Heart left ventricle (tissue), 16 donors: ENCODE data around the gene TTI1. TPM values are rescaled to one million over a fixed set of nuclear protein-coding genes. Genes with fewer than 3 reads are reported as not detected.

Experiments
- ATAC-seq, 4 donors: fragments of 200-7000 bp; cut with Tn5 transposase; one replicate each; pipeline ENCODE4 v1.9.1; 2020 to 2022; ENCODE audit warnings: moderate library complexity in 4 of 4, mild to moderate bottlenecking in 3 of 4, moderate number of reproducible peaks in 1 of 4
- DNase-seq, 5 donors: peaks; one replicate each; pipeline ENCODE4 v3.0.0-alpha.2; 2020
- H3K27ac ChIP-seq, 12 donors: fragments of 200-600 bp; sonication (generic) in 4 of 12; one replicate each; pipeline versions ENCODE4 v1.5.0 to v1.8.0; 2016 to 2022; ENCODE audit warnings: mild to moderate bottlenecking in 2 of 12
- H3K27me3 ChIP-seq, 9 donors: fragments of 200-600 bp; sonication (generic) in 2 of 9; one replicate each; pipeline versions ENCODE4 v1.5.1 to v1.8.0; 2016 to 2022; ENCODE audit warnings: mild to moderate bottlenecking in 3 of 9
- H3K36me3 ChIP-seq, 9 donors: fragments of 200-600 bp; sonication (generic) in 2 of 9; one replicate each; pipeline versions ENCODE4 v1.5.0 to v1.8.0; 2018 to 2022; ENCODE audit warnings: mild to moderate bottlenecking in 2 of 9
- H3K4me1 ChIP-seq, 12 donors: fragments of 200-600 bp; sonication (generic) in 4 of 12; one replicate each; pipeline versions ENCODE4 v1.5.0 to v1.8.0; 2016 to 2022; ENCODE audit warnings: mild to moderate bottlenecking in 3 of 12
- H3K4me3 ChIP-seq, 12 donors: fragments of 200-600 bp; sonication (generic) in 4 of 12; one replicate each; pipeline versions ENCODE4 v1.5.0 to v1.8.0; 2017 to 2022; ENCODE audit warnings: mild to moderate bottlenecking in 9 of 12, moderate library complexity in 4 of 12
- H3K9me3 ChIP-seq, 12 donors: fragments of 200-600 bp; sonication (generic) in 4 of 12; one replicate each; pipeline versions ENCODE4 v1.5.0 to v1.8.0; 2016 to 2022; ENCODE audit warnings: mild to moderate bottlenecking in 1 of 12
- POLR2A ChIP-seq, 2 donors: fragments of 450-650 bp; IDR thresholded peaks; one replicate each; pipeline ENCODE4 v1.6.1; 2017; ENCODE audit warnings: antibody characterized with exemption in 2 of 2, mild to moderate bottlenecking in 2 of 2, moderate library complexity in 2 of 2
- WGBS, 4 donors: extraction: QIAGEN DNeasy Blood & Tissue Kit in 2 of 4; methylation state at CpG; one replicate each; pipeline versions ENCODE4 v1.1.5 to v1.1.7; 2013 to 2018; 5-methylcytosine and 5-hydroxymethylcytosine counted together
- intact Hi-C, 10 donors: fragments of 100-400 bp; cut with DNase I; formaldehyde crosslinking; loops; one replicate each; pipeline versions ENCODE4 v1.11.1 to v1.14.2; 2022
- polyA plus RNA-seq, 2 donors: library from polyadenylated mRNA; stranded (reverse); fragments of 200-250 nt; gene quantifications; one replicate each; pipeline ENCODE4 v1.2.3, GENCODE V29; 2013
- total RNA-seq, 9 donors: library from RNA; depleted of rRNA in 2 of 9; stranded (reverse); fragments of >200 nt in 2 of 9; fragmentation: NEBNext Ultra II Directional in 3 of 9; extraction: Animal tissue kit (Norgen Biotek cat#: 25700) in 3 of 9; gene quantifications; one replicate each; pipeline versions ENCODE4 v1.1.0 to v1.2.4, GENCODE V29; 2016 to 2023
- TF ChIP-seq, protein P1 (sequence below), 12 donors: fragments of 200-600 bp; sonication (generic) in 4 of 12; IDR thresholded peaks; one replicate each; pipeline versions ENCODE4 v1.5.0 to v1.8.0; 2018 to 2022; ENCODE audit warnings: antibody characterized with exemption in 12 of 12, mild to moderate bottlenecking in 5 of 12
- donor health status: ischemic (EF 13 %, LVEDD 7.1; RV severe dilation, severe dysfunction).
- donor health status: healthy with polysubstance abuse.
- donor health status: DM: no; HTN: yes; CAD: no.
- donor health status: DM: no; HTN: no; CAD: no.
- donor health status: ischemic (EF 25% LVEDD 6.9; RV normal size, moderate dysfunction).
- donor health status: ischemic (EF 25% LVEDD 5.7; RV mildly dilated, moderate dysfunction).
- donor health status: healthy.
- donor health status: DM: yes; HTN: yes; CAD: no.
- donor health status: ischemic (EF 35%, LVEDD 5.7; RV mildly dilated, moderate dysfunction).
- donor health status: nonischemic (EF 11% LVEDD 7.7; RV severe dilation, severe dysfunction).
- donor health status: DM: yes; HTN: yes; CAD: no.
- donor health status: PGD.
- donor health status: ischemic (EF 29% LVEDD 5.4; RV normal size, mild dysfunction).
- donor health status: nonischemic (EF 23%, LVEDD 6.1; RV moderate dilation, normal function).

TTI1 gene
- total and polyA plus RNA-seq, 11 donors, result 7.3 to 13.3 (median 11.0) TPM

DNA sequence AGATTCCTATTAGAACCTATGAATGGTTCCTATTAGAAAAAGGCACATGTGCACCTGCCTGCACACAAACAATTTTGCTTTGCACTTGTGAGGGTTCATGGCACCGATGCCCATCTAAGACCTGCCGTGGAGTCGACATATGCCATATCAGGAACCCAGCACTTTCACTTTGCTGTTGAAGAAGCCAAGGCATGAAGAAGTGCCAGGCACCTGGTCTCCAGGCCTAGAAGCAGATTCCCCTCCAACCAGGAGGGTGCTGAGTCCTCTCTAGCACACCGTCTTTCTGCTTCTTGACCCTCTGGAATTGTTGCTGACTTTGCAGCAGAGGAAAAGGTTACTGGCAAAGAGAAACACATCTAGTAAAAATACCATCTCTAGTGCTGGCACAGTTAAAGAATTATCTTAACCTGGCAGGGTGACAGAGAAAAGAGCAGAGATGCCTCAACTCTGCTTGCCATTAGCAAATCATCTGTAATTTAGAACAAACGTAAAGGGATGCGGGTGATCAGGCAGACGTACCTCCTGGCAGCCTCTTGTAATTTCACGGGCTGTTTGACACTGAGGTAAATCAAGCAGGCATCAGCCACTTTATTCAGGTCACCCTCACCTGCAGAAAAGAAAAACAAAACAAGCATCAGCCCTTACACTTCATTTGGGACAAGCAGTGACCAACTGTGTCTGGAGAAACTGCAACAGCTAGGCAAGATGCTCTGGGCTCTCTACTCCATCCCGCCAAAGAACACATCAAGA, 37.2 kb downstream of the TTI1 start:
- TF ChIP-seq, protein P1, sequence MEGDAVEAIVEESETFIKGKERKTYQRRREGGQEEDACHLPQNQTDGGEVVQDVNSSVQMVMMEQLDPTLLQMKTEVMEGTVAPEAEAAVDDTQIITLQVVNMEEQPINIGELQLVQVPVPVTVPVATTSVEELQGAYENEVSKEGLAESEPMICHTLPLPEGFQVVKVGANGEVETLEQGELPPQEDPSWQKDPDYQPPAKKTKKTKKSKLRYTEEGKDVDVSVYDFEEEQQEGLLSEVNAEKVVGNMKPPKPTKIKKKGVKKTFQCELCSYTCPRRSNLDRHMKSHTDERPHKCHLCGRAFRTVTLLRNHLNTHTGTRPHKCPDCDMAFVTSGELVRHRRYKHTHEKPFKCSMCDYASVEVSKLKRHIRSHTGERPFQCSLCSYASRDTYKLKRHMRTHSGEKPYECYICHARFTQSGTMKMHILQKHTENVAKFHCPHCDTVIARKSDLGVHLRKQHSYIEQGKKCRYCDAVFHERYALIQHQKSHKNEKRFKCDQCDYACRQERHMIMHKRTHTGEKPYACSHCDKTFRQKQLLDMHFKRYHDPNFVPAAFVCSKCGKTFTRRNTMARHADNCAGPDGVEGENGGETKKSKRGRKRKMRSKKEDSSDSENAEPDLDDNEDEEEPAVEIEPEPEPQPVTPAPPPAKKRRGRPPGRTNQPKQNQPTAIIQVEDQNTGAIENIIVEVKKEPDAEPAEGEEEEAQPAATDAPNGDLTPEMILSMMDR (IDR thresholded peaks at IDR 0.05), result no peak
- no peak for TF ChIP-seq POLR2A (IDR thresholded peaks at IDR 0.05)
- H3K27me3 ChIP-seq, result no peaks in the 10 kb centered on the region
- H3K27ac ChIP-seq, result peak overlapping the region in 1 of 12 donors; percentile 33
- peaks cover 0 to 77% (median 73%) of the 10 kb centered on the region in 9 donors for H3K36me3 ChIP-seq
- no peak overlapping the region for H3K4me3 ChIP-seq
- no peak for ATAC-seq
- intact Hi-C loops, result loop anchor here in 7 of 10 donors (5.0 to 10.0 kb wide), 6 partner anchors 151 to 434 kb away; no protein-coding TSS in a partner anchor
- no peaks in the 10 kb centered on the region for H3K9me3 ChIP-seq
- DNase-seq, result no peak
- H3K4me1 ChIP-seq, result peaks cover 0 to 42% (median 18%) of the 10 kb centered on the region in 12 donors
- WGBS, 4 donors, result 64 to 75% (median 66%) methylated on average over 9 of the region's 9 CpGs

DNA sequence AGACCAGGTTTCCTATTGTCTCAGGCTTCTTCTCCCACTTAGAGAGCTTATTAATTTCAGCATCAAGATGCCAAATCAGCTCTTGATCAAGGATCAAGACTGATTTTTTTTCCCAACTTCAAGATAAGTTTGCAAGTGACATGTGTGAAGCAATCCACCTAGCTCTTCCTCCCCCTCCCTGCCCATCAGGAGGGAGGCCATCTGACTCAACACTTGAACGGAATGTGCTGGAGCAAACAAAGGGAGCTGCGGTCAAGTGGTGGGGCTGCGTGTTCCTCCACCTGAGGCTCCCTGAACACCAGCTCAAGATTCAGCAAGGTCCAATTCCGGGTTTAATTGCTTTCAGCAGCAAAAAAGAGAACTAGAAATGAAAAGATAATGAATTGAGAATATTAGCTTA, 38.7 kb downstream of the TTI1 start:
- ATAC-seq (peak in 1 of 4 donors; percentile 21), DNase-seq (peak in 1 of 5 donors; percentile 65)
- Histone ChIP-seq H3K36me3 (peaks cover 0 to 62% (median 58%) of the 10 kb centered on the region in 9 donors), H3K27ac (peak overlapping the region in 2 of 12 donors; percentile 84 to 89), H3K9me3 (no peaks in the 10 kb centered on the region), H3K27me3 (no peaks in the 10 kb centered on the region), H3K4me3 (no peak overlapping the region), H3K4me1 (peaks cover 5 to 57% (median 30%) of the 10 kb centered on the region in 12 donors)
- intact Hi-C loops, result loop anchor here (5.0 to 10.0 kb wide), 11 partner anchors 87 to 432 kb away; partner anchors contain the start of gene VSTM2L (in 3 of the 10)
- TF ChIP-seq POLR2A (IDR thresholded peaks at IDR 0.05), result no peak
- TF ChIP-seq, protein P1 (IDR thresholded peaks at IDR 0.05), result no peak
- 69 to 78% (median 74%) methylated on average over 4 of the region's 4 CpGs for WGBS, 4 donors

DNA sequence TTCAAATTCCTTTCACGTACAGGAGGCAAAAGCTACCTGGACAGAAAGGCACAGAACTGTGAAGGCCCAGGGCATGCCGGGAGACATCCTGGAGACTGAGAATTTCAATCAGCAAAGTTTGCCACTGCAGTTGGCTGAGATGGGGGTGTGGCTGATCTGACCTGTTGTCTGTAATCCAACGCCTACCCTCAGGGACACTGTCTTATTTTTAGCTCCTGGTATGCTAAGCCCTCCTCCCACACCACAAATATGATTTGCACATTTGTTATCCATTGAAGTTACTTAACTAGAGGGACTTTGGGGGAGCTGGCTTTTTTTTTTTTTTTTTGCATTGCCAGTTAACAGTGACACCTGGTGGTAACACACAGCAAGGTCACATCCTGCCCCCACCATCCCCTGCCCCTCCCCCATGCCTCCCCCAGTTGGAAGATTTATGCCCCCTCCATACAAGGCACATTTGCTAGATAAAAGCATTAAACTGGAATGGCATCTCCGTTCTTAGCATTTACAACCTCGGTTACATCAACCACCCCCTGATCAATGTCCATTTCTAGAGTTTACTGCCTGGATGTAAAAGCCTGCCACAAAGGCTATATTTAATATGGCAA, 40.4 kb downstream of the TTI1 start:
- peaks cover 0 to 58% (median 42%) of the 10 kb centered on the region in 9 donors for H3K36me3 ChIP-seq
- intact Hi-C loops, result loop anchor here (2.0 to 10.0 kb wide), 14 partner anchors 86 to 431 kb away; partner anchors contain the start of gene VSTM2L (in 3 of the 10)

More for the DNA sequence above, 40.4 kb downstream of the TTI1 start:
- Histone ChIP-seq H3K27me3 (no peaks in the 10 kb centered on the region), H3K4me3 (no peak overlapping the region), H3K27ac (peak overlapping the region; percentile 68 to 93 (median 83)), H3K4me1 (peaks cover 9 to 73% (median 44%) of the 10 kb centered on the region in 12 donors), H3K9me3 (no peaks in the 10 kb centered on the region)
- ATAC-seq, result peak; percentile 67 to 84 (median 76)
- TF ChIP-seq, protein P1 (IDR thresholded peaks at IDR 0.05), result peak; percentile 54 to 78 (median 64)
- no peak for TF ChIP-seq POLR2A (IDR thresholded peaks at IDR 0.05)
- 38 to 43% (median 40%) methylated on average over 5 of the region's 5 CpGs for WGBS, 4 donors
- DNase-seq, result peak in 4 of 5 donors; percentile 60 to 80 (median 69)
